ENCODE data around the gene MOSPD3.

MOSPD3 gene

GRCh38 chr7:100595188-100595587 is 17.2 kb upstream of the MOSPD3 start:
- DNase-seq = no peak

- no peak for DNase-seq
Measured at GRCh38 chr7:100598425-100598824, 13.9 kb upstream of the MOSPD3 start.

DNA sequence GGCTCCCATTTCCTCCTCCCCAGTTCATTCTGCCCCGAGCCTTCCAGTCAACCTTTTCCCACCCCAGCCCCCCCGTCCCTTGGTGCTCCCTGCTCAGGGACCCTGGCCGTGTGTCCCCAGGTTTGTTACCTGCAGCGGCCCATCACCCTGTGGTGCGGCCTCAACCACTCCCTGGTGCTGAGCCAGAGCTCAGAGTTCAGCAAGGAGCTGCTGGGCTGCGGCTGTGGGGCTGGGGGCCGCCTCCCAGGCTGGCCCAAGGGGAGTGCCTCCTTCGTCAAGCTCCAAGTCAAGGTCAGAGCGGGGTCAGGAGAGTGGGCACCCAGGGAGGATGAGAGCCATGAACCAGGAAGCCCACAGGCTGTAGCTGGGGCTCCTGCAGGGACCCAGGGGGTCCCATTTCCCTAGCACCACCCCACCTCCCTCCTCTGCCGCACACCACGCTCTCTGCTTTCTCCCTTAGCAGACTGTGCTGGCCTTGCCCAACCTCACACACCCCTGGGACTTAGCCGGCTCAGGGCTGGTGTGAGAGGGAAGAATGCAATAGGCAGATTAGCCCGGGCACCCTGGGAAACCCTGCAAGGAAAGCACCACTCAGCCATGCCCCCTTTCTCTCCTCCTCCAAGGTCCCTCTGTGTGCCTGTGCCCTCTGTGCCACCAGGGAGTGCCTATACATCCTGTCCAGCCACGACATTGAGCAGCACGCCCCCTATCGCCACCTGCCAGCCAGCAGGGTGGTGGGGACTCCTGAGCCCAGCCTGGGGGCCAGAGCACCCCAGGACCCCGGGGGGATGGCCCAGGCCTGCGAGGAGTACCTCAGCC is 12.2 kb upstream of the MOSPD3 start:
- no peak for DNase-seq

GRCh38 chr7:100600730-100601038 is 11.7 kb upstream of the MOSPD3 start:
- DNase-seq = no peak

- peak; percentile 95 for DNase-seq
Measured at GRCh38 chr7:100602889-100603725, 9.2 kb upstream of the MOSPD3 start.

- DNase-seq = peak; percentile 55
Measured at GRCh38 chr7:100603726-100604027, 8.7 kb upstream of the MOSPD3 start.

DNA sequence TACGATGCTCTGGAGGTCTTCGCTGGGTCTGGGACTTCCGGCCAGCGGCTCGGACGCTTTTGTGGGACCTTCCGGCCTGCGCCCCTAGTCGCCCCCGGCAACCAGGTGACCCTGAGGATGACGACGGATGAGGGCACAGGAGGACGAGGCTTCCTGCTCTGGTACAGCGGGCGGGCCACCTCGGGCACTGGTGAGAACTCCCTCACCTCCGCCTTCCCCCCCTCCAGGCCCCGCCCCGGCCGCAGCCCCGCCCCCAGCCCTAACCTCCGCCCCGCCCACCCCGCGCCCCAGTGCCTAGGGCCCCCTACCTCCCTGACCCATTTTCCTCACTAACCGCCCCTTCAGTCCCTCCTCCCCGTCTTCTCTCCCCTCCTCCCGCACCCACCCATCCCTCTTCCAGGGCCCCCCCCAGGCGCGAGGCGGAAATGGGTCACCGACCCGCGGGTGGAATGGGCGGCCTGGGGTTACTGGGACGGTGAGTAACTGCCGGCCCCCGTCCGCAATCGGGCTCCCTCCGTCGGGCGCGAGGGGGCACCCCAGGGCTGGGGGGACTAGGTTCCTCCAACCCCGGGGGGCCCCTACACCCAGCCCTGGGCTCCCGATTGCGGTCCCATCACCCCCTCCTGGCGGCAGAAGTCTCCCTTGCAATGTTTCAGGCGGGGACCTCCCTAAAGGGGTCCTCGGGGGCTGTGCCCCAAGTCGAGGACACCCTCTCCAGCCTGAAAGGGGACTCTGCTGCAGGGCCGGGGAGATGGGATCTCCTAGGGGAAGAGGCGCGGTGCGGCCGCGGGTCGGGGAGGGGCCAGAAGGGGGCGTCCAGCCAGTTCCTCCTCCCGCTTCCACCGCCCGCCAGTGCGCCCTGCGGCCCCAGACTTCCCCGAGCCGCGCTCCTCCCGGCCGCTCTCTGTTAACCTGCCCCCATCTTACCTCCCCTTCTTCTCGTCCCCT is 8.0 kb upstream of the MOSPD3 start:
- DNase-seq = peak; percentile 84

DNA sequence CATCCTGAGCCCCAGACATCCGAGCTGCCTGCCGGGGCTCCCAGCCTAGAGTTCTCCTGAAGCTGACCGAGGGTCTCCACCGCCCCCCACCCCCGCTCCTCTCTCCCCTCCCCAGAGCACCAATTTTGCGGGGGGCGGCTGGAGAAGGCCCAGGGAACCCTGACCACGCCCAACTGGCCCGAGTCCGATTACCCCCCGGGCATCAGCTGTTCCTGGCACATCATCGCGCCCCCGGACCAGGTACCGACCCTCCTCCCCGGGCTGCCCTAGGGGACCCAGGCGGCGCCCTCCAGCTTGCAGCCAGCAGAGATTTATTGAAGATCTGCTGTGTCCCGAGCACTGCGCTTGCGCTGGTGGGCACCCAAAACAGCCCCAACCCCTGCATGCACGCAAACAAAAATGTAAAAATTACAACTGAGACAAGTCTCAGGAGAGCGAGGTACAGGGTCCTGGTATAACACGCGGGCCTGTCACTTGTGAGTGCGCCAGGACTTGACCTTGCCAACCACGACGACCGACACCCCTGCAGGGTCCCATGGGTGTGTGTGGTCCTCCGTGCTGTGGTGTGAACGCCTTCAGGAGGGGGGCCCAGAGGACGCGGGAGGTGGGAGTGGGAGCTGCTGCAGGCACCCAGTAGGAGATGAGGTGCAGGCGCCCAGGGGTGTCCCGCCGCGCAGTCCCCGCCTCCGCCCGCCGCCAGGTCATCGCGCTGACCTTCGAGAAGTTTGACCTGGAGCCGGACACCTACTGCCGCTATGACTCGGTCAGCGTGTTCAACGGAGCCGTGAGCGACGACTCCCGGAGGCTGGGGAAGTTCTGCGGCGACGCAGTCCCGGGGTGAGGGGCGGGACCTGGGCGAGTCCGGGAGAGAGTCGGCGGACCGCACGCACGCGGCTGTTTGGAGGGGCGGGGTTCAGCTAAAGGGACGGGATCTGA is 7.1 kb upstream of the MOSPD3 start:
- no peak for DNase-seq

- no peak for DNase-seq
Measured at GRCh38 chr7:100606313-100606712, 6.0 kb upstream of the MOSPD3 start.

DNA sequence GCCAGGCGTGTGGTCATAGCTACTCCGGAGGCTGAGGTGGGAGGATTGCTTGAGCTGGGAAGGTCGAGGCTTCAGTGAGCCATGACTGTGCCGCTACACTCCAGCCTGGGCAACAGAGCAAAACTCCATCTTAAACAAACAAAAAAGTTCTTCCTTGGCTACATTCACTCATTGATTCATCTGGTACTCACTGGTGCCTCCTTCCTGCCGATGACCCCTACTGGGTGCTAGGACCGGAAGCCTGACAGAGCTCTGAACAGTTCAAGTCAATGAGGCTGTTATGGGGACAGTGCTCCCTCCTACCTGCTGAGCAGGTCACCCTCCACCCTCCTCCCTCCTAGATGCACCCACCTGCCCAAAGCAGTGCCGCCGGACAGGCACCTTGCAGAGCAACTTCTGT is 5.2 kb upstream of the MOSPD3 start:
- no peak for DNase-seq

GRCh38 chr7:100609958-100610357 is 2.4 kb upstream of the MOSPD3 start:
- no peak for DNase-seq

DNA sequence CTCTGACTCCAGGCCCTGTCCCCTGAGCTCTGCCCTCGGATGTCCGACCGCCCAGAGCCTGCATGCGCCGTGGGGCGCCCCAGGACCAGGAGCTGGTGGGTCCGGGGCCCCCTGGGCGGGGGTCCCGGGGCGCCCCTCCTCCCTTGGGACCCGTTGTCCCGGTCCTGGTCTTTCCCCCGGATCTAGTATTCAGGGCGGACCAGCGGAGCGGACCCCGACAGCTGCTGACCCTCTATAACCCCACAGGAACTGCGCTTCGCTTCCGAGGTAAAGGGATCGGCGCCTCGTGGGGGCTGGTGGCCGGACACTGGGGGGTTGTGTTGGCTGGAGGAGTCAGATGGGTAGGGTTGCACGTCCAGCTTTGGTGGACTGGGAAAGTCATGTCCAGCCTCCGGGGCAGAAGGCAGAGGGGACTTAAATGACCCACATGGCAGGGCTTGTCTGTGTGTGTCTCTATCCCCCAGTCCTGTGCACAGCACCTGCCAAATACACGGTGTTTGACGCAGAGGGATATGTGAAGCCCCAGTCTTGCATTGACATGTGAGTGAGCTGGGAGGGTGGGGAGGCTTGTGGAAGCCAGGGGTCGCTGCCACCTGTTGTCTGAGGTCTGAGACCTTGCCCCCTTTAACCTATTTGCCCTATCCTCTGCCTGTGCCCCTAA is 520 bp downstream of the MOSPD3 start:
- no peak for DNase-seq

DNA sequence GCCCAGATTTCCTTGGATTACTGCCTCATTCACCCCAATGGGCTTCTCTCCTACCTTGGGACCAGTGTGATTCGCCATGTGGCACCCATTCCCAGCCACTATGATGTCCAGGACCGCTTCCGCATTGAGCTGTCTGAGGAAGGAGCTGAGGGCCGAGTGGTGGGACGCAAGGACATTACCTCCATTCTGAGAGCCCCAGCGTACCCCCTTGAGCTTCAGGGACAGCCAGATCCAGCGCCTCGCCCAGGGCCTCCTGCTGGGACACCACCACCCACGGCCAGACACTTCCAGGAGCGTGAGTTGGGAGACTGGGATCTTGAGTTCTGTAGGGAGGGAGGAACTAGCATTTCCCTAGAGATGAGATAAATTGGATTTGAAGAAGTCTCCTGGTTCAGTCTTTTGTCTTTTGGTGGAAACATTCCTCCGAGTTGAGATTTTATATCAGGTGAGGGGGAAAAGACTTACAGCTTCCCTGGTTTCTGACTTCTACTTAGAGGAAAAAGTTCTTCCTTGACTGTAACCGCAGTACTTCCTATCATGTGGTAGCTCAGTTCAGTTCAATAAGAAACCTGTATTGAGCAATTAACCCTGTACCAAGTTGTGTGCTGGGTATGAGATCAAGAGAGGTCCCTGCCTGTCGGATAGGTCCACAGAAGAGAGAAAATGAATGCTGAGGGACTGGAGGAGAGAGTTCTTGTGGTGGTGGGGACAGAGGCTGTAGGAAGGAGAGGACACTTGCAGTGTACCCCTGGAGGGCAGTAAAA is 1.3 kb downstream of the MOSPD3 start:
- no peak for DNase-seq

GRCh38 chr7:100614308-100614861 is 2.0 kb downstream of the MOSPD3 start:
- DNase-seq = no peak

GRCh38 chr7:100620239-100620638 is 7.9 kb downstream of the MOSPD3 start:
- no peak for DNase-seq

- no peak for DNase-seq
Measured at GRCh38 chr7:100620804-100621203, 8.5 kb downstream of the MOSPD3 start.

DNA sequence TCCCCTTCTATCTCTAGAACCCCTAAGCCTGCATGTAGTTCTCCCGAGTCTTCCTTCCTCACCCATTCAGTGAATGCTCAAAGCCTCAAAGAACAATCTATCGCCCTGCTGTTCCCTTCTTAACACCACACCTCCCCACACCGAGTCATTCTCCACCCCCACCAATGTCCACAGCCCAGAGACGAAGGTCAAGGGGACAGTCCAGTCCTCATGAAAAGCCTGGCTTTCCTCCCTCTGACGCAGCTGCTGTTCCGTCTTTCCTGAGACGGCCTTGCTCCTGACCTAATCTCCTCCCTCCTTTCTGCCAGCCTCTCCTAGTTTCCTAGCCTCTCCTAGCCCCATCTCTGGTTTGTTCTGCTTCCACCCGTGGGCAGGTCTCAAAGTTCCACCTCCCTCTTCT is 9.2 kb downstream of the MOSPD3 start:
- no peak for DNase-seq

GRCh38 chr7:100623951-100624824 is 11.8 kb downstream of the MOSPD3 start:
- no peak for DNase-seq

DNA sequence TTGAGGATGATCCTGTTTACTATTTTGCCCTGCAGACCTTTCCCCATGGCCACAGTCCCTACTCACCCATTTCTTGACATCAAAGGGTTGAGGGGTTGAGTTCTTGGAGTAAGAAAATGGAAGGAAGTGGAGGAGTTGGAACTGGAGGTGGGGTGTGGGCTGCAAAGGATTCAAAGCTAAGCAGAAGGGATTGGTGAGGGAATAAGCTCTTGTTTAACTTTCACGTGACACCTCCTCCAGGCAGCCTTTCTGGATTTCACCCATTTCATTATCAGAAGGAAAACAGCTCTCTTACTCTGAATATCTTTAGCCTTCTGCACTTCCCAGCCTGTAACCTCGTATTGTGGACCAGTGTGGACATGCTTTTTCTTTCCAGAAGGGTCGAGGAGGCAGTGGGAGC is 13.7 kb downstream of the MOSPD3 start:
- no peak for DNase-seq
